Trophoblast cell (in vitro differentiated cells and primary cell): ENCODE measurements around the gene PPHLN1.

ENCODE experiments used
- DNase-seq, 2 donors: peaks; one replicate each; pipeline ENCODE4 v3.0.0-alpha.2; 2016
- H2AFZ ChIP-seq: 2 replicates; pipeline ENCODE4 v1.6.1; 2013; ENCODE audit warnings: low read length, moderate library complexity, mild to moderate bottlenecking; ENCODE audit not compliant: insufficient read depth, poor library complexity
- H2AK5ac ChIP-seq: 2 replicates; pipeline ENCODE4 v1.6.1; 2013; ENCODE audit warnings: mild to moderate bottlenecking, low read length
- H2BK120ac ChIP-seq: 2 replicates; pipeline ENCODE4 v1.6.1; 2013; ENCODE audit warnings: low read length, mild to moderate bottlenecking, moderate library complexity; ENCODE audit not compliant: insufficient read depth, poor library complexity
- H2BK12ac ChIP-seq: 2 replicates; pipeline ENCODE4 v1.6.1; 2013; ENCODE audit warnings: mild to moderate bottlenecking, low read length, moderate library complexity
- H2BK5ac ChIP-seq: 2 replicates; pipeline ENCODE4 v1.6.1; 2013; ENCODE audit warnings: low read length, low read depth, moderate library complexity, mild to moderate bottlenecking; ENCODE audit not compliant: poor library complexity
- H3K14ac ChIP-seq: 2 replicates; pipeline ENCODE4 v1.6.1; 2013; ENCODE audit warnings: mild to moderate bottlenecking, low read length
- H3K18ac ChIP-seq: 2 replicates; pipeline ENCODE4 v1.6.1; 2013; ENCODE audit warnings: mild to moderate bottlenecking, low read length
- H3K23ac ChIP-seq: 2 replicates; pipeline ENCODE4 v1.6.1; 2013; ENCODE audit warnings: low read length
- H3K27ac ChIP-seq: 2 replicates; pipeline ENCODE4 v1.5.1; 2013; ENCODE audit warnings: low read depth, mild to moderate bottlenecking, inconsistent platforms, low read length, moderate library complexity
- H3K27me3 ChIP-seq: 2 replicates; pipeline ENCODE4 v1.6.1; 2013; ENCODE audit warnings: inconsistent platforms, mild to moderate bottlenecking, low read length, moderate library complexity; ENCODE audit not compliant: insufficient read depth
- H3K36me3 ChIP-seq, 2 experiments: 1 replicate in 1 of 2; 2 replicates in 1 of 2; pipeline ENCODE4 v1.6.1; 2013; ENCODE audit warnings: low read length in 2 of 2, mild to moderate bottlenecking in 2 of 2, moderate library complexity in 1 of 2; ENCODE audit not compliant: insufficient read depth in 2 of 2, control insufficient read depth in 1 of 2
- H3K4ac ChIP-seq: 2 replicates; pipeline ENCODE4 v1.6.1; 2013; ENCODE audit warnings: low read depth, mild to moderate bottlenecking, low read length, moderate library complexity
- H3K4me1 ChIP-seq, 2 experiments: 1 replicate in 1 of 2; 2 replicates in 1 of 2; pipeline ENCODE4 v1.6.1; 2013; ENCODE audit warnings: low read length in 2 of 2, mild to moderate bottlenecking in 2 of 2, moderate library complexity in 1 of 2; ENCODE audit not compliant: insufficient read depth in 2 of 2, control insufficient read depth in 1 of 2
- H3K4me2 ChIP-seq: 2 replicates; pipeline ENCODE4 v1.6.1; 2013; ENCODE audit warnings: inconsistent platforms, mild to moderate bottlenecking, low read length, moderate library complexity
- H3K4me3 ChIP-seq: 2 replicates; pipeline ENCODE4 v1.5.1; 2013; ENCODE audit warnings: mild to moderate bottlenecking, low read depth, low read length, inconsistent platforms
- H3K79me1 ChIP-seq: one replicate; pipeline ENCODE4 v1.6.1; 2013; ENCODE audit warnings: low read length
- H3K79me2 ChIP-seq: 2 replicates; pipeline ENCODE4 v1.6.1; 2013; ENCODE audit warnings: low read length, mild to moderate bottlenecking; ENCODE audit not compliant: control insufficient read depth, insufficient read depth, poor library complexity
- H3K9ac ChIP-seq: 2 replicates; pipeline ENCODE4 v1.6.1; 2013; ENCODE audit warnings: mild to moderate bottlenecking, low read length
- H3K9me3 ChIP-seq: 2 replicates; pipeline ENCODE4 v1.6.1; 2013; ENCODE audit warnings: low read depth, mild to moderate bottlenecking, control low read depth, inconsistent platforms, low read length; ENCODE audit not compliant: insufficient read depth
- H4K12ac ChIP-seq: 2 replicates; pipeline ENCODE4 v1.6.1; 2013; ENCODE audit warnings: low read depth, mild to moderate bottlenecking, low read length, moderate library complexity
- H4K8ac ChIP-seq: 2 replicates; pipeline ENCODE4 v1.6.1; 2013; ENCODE audit warnings: low read depth, mild to moderate bottlenecking, low read length, moderate library complexity
- H4K91ac ChIP-seq: one replicate; pipeline ENCODE4 v1.6.1; 2013; ENCODE audit warnings: low read depth, mild to moderate bottlenecking, low read length, moderate library complexity
- WGBS: extraction: QIAGEN DNeasy Blood & Tissue Kit; methylation state at CpG from one replicate; pipeline ENCODE4 v1.1.7; 2013; ENCODE audit warnings: missing lambda C conversion rate; ENCODE audit not compliant: insufficient read length, insufficient coverage; ENCODE audit errors: extremely low coverage; 5-methylcytosine and 5-hydroxymethylcytosine counted together

Gene PPHLN1

DNA sequence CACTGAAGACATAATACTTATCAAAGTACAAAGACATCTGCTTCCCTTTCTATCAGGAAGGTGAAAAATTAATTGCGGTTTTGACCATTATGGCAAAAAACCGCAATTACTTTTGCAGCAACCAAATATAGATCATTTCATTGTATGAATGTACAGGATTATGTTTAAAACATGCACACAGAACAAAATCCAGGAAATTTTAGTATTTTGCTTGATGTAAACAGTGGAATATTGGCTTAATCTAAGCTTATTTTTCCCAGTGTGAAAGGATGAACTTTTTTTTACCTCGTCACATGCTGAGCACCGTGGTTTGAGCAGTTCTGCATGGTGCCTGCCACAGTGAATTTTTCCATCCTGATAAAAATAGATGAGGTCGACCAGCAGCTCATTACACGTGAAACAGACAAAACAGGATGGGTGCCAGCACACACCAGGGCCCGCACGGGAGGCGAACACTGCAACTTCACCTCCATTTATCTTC, 142.4 kb downstream of the PPHLN1 start:
- Histone ChIP-seq H3K14ac (no peak overlapping the region), H2BK12ac (no peak overlapping the region), H3K27ac (no peak overlapping the region), H3K23ac (no peak overlapping the region), H3K4me1 (no peaks in the 10 kb centered on the region), H3K9me3 (no peaks in the 10 kb centered on the region), H3K27me3 (no peaks in the 10 kb centered on the region), H3K79me1 (no peaks in the 10 kb centered on the region), H3K4me3 (no peak overlapping the region), H3K79me2 (no peaks in the 10 kb centered on the region), H4K12ac (no peak overlapping the region), H2BK120ac (no peak overlapping the region), H2BK5ac (no peak overlapping the region), H3K36me3 (peaks cover 5 to 23% of the 10 kb centered on the region in 2 experiments), H3K18ac (no peak overlapping the region), H3K4me2 (no peak overlapping the region), H4K91ac (no peak overlapping the region), H2AFZ (no peak overlapping the region), H4K8ac (no peak overlapping the region), H3K4ac (no peak overlapping the region), H2AK5ac (no peak overlapping the region), H3K9ac (no peak overlapping the region)
- whole genome bisulfite sequencing: no CpG with 5 or more reads among the region's 9 CpGs
- DNase-seq: no peak

DNA sequence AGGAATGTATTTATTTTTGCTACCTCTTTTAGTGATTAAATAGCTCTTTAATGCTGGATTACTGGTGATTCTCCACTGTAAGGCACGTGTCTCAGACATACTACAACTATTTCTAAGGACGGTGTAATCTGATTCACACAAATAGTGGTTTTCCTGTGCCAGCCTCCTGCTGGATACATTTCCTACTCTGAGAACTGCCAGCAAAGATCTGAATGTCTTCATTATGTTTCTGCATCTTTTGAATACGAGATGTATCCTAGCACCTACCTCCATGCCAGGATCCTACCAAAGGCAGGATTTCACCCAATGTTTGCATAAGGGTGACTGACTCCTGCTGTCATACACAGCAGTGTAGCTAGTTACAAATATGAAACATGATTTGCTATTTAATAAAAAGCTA, 143.0 kb downstream of the PPHLN1 start:
- Histone ChIP-seq H3K18ac (no peak overlapping the region), H4K8ac (no peak overlapping the region), H3K27ac (no peak overlapping the region), H3K9me3 (no peaks in the 10 kb centered on the region), H3K23ac (no peak overlapping the region), H3K36me3 (peaks cover 5 to 23% of the 10 kb centered on the region in 2 experiments), H3K9ac (no peak overlapping the region), H2AK5ac (no peak overlapping the region), H3K14ac (no peak overlapping the region), H3K4me3 (no peak overlapping the region), H3K27me3 (no peaks in the 10 kb centered on the region), H2BK5ac (no peak overlapping the region), H3K4me1 (no peaks in the 10 kb centered on the region), H2BK12ac (no peak overlapping the region), H2BK120ac (no peak overlapping the region), H3K4me2 (no peak overlapping the region), H4K91ac (no peak overlapping the region), H2AFZ (no peak overlapping the region), H3K4ac (no peak overlapping the region), H4K12ac (no peak overlapping the region), H3K79me1 (no peaks in the 10 kb centered on the region), H3K79me2 (no peaks in the 10 kb centered on the region)
- DNase-seq: no peak
- no CpG with 5 or more reads among the region's 3 CpGs for WGBS

DNA sequence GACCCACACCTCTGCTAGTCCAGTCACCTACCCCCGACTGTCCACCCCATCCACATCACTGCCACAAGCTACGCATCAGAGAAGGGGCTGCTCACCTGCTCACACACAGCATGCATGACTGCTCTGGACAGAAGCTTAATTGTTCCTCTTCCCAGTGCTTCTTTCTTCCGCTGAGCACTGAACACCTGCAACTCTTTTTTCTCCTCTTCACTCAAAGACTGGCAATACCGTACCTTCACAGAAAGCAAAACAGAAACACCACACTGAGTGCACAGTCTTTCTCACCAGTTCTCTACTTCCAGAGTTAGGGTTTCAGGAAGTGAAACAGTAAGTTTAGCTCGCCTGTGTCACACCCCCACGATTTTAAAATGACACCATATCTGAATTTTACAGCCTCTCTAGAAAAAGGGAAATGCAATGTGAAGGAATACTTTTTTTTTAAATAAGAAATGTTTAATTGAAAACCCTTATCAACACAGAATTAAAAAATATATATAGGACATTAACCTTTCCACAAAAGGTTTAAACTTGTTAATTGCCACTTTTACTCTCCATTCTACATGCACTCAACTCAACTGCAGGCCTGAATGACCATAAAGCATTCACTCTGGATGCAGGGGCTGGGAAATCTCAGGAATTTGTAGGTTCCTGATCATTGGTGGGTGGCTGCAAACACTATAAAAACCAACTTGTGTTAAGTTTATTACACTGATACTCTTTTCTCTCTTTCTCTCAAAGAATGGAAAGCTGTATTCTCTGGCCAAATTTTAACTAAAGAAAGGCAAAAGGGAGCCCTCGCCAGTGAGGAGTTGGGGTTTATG, 143.6 kb downstream of the PPHLN1 start:
- WGBS: no CpG with 5 or more reads among the region's 7 CpGs
- H2AK5ac ChIP-seq: no peak overlapping the region
- H4K12ac ChIP-seq: no peak overlapping the region
- H2BK5ac ChIP-seq: no peak overlapping the region
- no peak overlapping the region for H3K4ac ChIP-seq
- H3K79me1 ChIP-seq: no peaks in the 10 kb centered on the region
- H3K4me3 ChIP-seq: no peak overlapping the region
- H3K9ac ChIP-seq: no peak overlapping the region
- H3K14ac ChIP-seq: no peak overlapping the region
- no peaks in the 10 kb centered on the region for H3K79me2 ChIP-seq
- no peaks in the 10 kb centered on the region for H3K9me3 ChIP-seq
- no peak overlapping the region for H4K91ac ChIP-seq
- DNase-seq: no peak
- H3K18ac ChIP-seq: no peak overlapping the region
- no peak overlapping the region for H3K27ac ChIP-seq
- H3K4me1 ChIP-seq: no peaks in the 10 kb centered on the region
- H2BK120ac ChIP-seq: no peak overlapping the region
- no peak overlapping the region for H3K23ac ChIP-seq
- H4K8ac ChIP-seq: no peak overlapping the region
- H3K4me2 ChIP-seq: no peak overlapping the region
- H2AFZ ChIP-seq: no peak overlapping the region
- peaks cover 5 to 20% of the 10 kb centered on the region in 2 experiments for H3K36me3 ChIP-seq
- no peak overlapping the region for H2BK12ac ChIP-seq
- no peaks in the 10 kb centered on the region for H3K27me3 ChIP-seq

DNA sequence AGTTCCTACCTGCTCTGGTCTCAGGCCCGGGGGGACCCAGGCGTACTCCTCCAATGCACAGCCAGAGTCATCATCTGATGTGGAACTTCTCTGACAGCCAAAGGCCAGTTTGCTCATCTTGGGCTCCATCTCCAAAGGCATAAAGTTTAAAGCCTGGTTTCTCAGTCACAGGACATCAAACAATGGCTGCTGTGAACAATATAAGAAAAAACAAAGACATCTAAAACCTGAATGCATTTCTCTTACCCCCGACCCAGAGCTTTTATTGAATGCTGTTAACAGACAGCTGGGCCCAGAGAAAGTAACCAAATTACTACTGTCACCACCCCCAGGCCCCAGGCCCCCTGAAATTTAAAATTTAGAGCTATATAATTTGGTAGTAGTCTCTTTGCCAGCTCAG, 146.4 kb downstream of the PPHLN1 start:
- Histone ChIP-seq H3K4me3 (no peak overlapping the region), H3K27ac (no peak overlapping the region), H3K4me1 (no peaks in the 10 kb centered on the region), H2BK120ac (no peak overlapping the region), H3K4ac (no peak overlapping the region), H3K9me3 (no peaks in the 10 kb centered on the region), H4K8ac (no peak overlapping the region), H2BK5ac (no peak overlapping the region), H3K79me2 (no peaks in the 10 kb centered on the region), H2AFZ (no peak overlapping the region), H3K14ac (no peak overlapping the region), H4K12ac (no peak overlapping the region), H4K91ac (no peak overlapping the region), H3K79me1 (no peaks in the 10 kb centered on the region), H3K23ac (no peak overlapping the region), H2AK5ac (no peak overlapping the region), H3K9ac (no peak overlapping the region), H3K36me3 (peaks cover 2 to 9% of the 10 kb centered on the region in 2 experiments), H2BK12ac (no peak overlapping the region), H3K18ac (no peak overlapping the region), H3K4me2 (no peak overlapping the region), H3K27me3 (no peaks in the 10 kb centered on the region)
- no peak for DNase-seq
- WGBS: no CpG with 5 or more reads among the region's 3 CpGs
